22Rv1 (cell line): ENCODE measurements around the gene C4BPB.

Source experiments
- ZFX ChIP-seq: fragments of 450-650 bp; IDR thresholded peaks from 2 replicates; pipeline ENCODE4 v1.6.1; 2017; ENCODE audit warnings: antibody characterized with exemption, borderline replicate concordance
- TF ChIP-seq, protein P1 (sequence below): fragments of 450-650 bp; IDR thresholded peaks from 2 replicates; pipeline ENCODE4 v1.5.1; 2017; ENCODE audit warnings: mild to moderate bottlenecking

DNA sequence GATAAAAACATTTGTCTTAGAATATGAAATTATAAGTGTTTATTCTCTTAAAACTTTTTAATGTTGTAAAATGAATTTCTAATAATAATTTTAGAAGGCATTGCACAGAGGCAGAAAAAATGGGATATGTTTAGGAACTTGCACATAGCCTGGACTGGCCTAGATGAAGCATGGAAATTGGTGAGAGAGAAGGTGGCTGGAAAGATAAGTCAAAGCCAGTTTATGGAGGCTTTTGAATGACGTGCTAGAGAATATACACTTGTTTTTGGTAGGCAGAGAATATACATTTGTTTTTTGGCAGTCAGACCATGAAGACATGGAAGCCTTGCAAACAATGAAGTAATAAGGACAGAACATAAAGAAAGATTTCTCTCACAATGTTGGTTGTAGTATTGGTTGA lies 13.1 kb downstream of the C4BPB start:
- no peak for TF ChIP-seq ZFX
- TF ChIP-seq, protein P1, sequence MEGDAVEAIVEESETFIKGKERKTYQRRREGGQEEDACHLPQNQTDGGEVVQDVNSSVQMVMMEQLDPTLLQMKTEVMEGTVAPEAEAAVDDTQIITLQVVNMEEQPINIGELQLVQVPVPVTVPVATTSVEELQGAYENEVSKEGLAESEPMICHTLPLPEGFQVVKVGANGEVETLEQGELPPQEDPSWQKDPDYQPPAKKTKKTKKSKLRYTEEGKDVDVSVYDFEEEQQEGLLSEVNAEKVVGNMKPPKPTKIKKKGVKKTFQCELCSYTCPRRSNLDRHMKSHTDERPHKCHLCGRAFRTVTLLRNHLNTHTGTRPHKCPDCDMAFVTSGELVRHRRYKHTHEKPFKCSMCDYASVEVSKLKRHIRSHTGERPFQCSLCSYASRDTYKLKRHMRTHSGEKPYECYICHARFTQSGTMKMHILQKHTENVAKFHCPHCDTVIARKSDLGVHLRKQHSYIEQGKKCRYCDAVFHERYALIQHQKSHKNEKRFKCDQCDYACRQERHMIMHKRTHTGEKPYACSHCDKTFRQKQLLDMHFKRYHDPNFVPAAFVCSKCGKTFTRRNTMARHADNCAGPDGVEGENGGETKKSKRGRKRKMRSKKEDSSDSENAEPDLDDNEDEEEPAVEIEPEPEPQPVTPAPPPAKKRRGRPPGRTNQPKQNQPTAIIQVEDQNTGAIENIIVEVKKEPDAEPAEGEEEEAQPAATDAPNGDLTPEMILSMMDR = no peak
